Stimulated activated CD8-positive, alpha-beta memory T cell treated with anti-CD3 and anti-CD28 coated beads, Interleukin-4, amount 100 ng/mL, for 48 hours (primary cell): ENCODE results near the gene PRXL2B.

Experiments
- DNase-seq: peaks from one replicate; pipeline ENCODE4 v3.0.0-alpha.2; 2020

PRXL2B gene

DNA sequence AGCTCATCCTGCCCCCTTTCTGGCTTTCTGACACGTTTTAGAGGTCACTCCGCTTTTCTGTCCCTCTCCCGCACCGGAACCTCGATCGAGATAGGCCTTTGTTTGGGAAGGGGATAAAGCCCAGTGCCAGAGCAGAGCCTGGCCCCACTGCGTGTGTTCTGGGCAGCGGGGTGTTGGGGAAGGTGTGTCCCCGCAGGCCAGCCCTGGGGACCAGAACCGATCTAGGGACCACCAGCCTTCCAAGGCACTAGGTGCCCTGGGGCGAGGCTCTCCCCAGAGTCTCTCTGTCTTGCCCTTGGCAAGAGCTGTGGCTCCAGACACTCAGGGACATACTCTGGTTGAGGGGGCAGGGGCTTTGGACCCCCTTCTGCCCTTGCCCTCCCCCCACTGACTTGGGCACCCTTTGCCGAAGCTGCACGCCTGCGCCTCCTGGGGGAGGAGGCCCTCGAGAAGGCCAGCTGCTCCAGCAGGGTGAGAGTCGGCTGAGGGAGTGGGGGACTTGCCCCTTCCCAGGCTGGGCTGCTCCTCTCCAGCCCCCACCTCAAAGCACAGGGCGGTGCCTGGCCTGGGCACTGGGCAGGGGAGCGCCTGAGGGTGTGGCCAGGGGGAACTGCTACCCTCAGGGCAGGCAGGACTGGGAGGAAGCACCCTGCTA lies 16.4 kb downstream of the PRXL2B start:
- no peak for DNase-seq

DNA sequence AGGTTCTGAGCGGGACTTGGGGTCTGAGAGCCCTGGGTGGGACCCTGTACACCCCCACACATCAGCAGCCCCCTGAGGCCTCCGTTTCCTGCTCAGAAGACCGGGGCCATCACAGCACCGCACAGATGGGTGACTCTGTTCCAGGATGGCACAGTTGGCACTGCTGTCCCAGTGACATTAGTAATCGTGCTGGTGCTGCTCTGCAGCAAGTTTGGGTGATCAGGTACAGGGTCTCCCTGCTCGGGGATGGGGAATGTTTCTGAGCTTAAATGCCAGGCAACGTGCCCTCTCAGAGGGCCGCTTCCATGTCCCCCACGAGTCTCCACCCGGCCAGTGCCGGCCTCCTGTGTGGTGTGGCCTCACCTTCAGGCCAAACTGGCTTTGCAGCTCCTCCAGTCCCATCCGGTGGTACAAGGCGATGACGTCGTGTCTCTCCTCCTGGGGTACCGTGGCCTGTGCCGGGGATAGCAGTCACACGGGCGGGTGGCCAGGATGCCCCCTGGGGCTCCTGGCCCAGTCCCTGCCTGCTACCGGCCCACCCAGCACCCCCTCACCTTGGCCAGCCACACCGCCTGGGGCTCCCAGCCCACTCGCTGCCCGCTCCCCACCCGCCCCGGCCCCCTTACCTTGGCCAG lies 17.1 kb downstream of the PRXL2B start:
- no peak for DNase-seq

DNA sequence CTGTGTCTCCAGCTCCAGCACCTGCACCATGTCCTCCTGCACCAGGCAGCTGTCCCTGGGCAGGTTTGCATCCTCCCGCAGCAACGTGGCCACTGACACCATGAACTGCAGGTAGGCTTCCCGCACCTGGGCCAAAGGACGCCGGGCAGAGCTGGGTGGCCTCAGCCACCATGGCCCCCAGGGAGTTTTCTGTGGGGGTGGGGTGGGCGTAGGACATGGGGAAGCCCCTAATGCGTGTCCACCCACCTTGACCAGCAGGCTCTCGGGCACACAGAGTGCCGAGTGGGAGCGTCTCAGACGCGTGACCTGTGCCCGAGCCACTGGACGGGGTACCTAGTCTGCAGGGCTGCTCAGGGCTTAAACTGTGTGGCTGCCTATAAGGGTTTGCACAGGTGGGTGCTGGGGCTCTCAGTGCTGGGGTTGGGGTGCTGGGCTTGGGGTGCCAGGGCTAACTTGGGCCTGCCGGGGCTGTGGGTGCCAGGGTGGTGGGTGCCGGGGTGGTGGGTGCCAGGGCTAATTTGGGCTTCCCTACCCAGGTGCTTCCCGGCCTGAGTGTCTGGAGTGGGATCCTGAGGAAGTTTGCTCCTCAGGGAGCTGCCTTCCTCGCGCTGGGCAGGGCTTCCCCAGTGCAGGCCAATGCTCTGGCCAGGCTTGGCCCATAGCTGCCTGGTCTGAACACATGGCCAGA lies 17.7 kb downstream of the PRXL2B start:
- no peak for DNase-seq

DNA sequence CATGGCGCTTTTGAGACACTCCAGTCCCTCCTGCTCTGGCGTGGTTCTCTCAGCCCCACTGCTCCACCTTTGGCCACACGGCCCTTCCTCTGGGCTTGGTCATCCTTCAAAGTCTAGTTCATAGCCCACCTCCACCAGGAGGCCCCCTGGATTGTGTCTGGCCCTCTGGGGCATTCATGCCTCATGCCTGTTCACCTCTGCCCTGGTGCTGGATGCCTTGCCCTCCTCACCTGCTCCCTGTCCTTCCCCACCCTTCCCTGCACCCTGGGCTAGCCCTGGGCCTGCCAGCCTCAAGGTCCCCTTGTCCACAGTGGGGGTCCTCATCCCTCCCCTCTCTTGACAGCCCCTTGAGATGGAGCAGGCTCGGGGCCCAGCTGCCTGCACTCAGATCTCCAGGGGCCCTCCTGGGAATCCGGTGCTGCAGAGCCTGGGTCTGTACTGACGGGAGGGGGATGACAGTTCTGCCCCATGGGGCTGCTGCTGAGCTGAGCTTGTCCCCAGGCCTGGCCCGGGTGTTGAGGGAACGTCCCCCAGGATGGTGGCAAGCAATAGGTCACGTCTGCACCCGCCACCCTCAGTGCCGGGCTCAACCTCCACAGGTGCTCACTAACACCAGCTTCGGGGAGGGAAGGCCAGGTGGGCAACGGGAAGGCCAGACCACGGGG lies 18.4 kb downstream of the PRXL2B start:
- DNase-seq = no peak

DNA sequence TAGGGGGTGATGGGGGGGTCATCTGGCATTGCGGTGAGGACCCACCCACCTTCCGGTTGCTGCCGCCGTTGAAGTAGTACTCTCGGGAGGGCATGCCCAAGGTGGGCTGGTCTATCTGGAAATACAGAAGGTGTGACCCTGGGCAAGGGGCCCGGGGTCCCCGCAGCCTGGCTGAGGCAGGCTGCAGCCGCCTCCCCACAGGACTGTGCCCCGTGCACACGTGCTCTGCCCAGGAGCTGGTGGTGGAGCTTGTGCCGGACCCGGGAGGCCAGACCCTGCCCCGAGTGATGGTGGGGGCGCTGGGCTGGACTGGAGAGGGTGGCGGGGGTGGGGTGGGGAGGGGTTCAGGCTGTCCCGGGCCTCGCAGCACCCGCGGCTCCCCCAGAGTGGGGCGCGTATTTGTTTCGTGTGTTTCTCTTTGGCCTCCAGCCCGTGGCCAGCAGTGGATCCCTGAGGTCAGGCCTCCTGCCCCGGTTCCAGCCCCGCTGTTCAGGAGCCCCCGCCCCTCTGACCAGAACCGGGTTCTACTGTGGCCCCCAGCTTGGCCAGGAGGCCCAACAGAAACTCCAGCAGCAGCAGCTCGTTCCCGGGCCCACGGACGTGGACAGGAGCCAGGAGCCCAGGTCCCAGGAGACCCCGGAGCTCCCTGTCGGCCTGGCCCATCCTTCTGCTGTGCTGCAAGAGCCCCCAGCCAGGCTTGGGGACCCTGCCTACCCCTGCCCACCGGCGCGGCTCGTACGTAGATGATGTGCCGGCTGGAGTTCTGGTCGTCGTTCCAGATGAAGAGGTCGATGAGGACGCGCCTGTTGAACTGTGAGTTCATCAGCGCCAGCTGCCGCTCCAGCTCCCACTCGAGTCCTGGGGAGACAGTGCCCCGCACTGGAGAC lies 19.2 kb downstream of the PRXL2B start:
- DNase-seq = no peak

DNA sequence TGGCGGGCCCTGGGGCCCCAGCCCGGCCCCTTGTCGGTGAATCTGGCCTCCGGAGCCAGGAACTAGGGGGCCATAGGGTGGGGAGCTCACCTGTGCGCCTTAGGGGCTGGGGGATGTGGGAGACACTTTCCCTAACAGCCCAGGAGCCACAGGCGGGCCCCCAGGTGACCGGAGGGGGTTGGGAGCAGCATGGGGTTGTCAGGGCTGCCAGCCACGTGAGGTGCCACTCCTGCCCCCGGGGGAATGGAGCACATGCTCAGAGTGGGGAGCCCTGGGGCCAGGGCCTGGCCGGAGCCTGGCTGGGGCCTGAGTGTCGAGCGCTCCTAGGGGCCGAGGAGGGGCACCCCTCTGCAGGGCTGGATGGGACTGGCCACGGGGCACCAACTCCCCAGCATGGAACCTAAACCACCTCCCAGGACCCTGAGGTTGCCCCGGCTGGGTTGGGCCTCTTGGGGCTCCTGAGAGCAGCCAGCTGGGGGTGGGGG lies 19.9 kb downstream of the PRXL2B start:
- no peak for DNase-seq

DNA sequence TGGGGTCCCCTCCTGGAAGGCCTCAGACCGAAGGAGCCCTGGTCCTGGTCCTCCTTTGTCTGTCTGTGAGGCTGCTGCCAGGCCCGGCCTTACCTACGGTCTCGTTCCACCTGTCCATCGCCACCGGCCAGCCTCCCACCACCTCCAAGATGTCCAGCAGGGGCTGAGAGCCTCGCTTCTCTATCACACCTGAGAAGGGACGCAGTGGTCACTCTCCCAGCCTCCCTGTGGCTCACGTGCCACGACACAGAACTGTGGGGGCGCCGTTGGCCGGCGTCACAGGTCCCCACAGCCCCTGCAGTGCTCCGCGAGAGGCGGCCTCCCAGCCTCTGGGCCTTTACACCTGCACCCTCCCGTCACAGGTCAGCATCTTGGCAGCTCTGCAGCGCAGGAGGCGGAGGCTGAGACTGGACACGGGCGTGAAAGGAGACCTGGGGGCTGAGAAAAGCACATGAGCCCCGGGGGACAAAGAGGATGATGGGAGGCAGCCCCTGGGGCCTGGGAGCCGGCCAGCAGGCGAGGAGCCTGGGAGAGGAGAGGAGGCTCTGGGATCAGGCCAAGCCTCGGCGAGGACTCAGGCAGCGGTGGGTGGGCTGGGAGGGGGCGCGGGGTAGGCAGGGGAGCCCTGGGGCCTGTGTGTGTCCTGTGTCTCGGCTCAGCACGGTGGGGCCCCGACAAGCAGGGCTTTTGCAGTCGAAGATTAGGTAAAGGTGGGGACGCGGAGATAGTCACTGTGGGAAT lies 20.5 kb downstream of the PRXL2B start:
- DNase-seq = no peak

DNA sequence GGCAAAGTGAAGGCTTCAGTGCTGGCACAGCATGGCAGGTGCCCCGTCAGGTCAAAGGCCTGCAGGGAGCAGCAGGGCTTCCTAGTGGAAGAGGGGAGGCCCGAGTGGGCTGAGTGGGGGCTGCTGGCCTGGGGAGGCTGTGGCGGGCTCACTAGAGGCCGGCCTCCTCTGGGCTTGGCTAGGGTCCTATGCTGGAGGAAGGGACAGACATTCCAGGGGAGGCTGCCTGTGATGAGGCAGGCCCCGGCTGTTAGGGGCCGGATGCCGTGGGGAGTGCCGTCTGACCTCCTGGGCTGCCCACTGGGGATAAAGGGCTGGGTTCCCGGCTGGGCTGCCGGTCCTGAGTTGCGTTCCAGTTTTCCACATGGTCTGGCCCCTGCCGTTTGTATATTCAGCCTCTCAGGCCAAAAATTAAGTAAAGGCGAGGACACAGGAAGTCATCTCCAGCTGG lies 21.1 kb downstream of the PRXL2B start:
- no peak for DNase-seq

DNA sequence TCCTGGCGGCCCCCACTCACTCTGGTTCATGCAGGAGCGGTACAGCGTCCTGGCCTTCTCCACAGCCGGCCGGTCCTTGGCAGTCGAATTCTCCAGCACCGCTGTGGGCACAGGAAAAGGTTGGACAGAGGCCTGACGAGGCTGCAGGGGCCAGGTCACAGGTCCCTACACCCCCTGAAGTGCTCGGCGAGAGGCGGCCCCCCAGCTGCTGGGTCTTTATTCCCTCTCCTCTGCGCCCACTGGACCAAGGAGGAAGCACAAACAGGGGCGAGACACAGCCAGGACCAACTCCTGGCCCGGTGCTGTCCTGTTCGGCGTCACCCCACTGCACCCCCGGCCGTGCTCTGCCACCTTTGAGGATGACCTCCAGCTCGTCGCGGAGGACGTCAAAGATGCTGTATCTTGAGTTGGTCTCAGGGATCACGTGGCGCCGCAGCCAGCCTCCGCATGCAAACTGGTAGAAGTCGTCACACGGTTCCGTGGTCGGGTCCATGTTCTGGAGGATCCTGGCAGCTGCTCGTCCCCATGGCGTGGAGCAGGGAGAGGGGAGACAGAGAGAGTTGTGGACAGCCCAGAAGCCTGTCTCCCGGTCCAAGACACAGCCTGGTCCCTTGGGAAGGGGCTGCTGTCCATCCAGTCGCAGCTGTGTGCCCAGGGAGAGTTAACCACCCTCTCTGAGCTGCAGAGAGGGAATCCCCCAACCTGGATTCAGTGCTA lies 22.9 kb downstream of the PRXL2B start:
- DNase-seq = no peak

DNA sequence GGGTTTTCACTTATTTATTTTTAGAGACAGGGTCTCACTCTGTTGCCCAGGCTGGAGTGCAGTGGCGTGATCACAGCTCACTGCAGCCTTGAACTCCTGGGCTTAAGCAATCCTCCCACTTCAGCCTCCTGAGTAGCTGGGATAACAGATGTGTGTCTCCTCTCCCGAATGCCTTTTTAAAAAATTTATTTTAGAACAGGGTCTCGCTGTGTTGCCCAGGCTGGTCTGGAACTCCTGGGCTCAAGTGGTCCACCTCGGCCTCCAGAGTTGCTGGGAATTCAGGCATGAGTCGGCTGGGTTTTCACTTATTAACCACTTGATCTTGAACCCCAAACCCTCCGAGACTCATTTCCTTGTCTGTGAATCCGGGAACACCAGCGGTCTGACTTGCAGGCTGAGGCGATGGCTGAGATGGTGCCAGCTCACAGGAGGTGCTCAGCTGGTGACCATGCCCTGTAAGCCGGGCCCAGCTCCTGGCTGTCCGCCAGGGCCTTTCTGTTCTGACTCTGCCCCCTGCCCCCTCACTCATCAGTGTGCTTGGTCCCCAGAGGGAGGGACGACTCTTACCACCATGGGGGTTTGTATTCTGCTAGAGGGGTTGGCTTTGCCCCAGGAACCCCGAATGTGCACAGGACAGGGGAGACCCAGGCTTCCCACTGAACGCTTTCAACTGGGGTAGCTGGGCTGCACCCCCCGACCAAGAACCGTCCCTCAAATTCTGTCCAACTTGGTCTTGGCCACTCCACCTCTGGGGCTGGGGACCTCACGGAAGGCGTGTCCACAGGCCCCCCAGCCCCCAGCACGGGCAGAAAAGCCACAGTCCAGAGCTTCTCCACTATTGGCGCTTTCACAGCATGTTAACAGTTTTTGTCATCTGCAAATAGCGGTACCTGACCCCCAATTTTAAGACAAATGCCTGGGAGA lies 23.7 kb downstream of the PRXL2B start:
- no peak for DNase-seq

DNA sequence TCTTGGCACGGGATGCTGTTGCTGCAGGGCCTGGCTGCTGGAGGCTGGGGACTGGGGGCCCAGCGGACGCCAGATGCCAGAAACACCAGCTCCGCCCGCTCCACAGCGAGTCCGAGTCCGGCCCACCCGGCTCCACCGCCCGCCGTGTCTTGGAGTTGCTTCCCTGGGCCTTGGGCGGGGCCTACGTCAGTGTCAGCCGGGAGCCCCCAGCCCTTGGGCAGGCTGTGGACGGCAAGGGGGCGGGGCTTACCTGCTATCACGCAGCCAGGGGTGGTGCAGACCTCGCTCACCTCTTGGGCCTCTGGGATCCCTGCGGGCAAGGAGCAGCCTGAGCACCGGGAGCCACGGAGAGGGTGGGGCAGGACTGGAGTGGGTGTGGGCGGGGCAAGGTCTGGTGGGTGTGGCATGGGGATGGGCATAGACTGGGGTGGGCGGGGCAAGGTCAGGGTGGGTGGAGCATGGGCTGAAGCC lies 24.5 kb downstream of the PRXL2B start:
- DNase-seq = peak; percentile 67

DNA sequence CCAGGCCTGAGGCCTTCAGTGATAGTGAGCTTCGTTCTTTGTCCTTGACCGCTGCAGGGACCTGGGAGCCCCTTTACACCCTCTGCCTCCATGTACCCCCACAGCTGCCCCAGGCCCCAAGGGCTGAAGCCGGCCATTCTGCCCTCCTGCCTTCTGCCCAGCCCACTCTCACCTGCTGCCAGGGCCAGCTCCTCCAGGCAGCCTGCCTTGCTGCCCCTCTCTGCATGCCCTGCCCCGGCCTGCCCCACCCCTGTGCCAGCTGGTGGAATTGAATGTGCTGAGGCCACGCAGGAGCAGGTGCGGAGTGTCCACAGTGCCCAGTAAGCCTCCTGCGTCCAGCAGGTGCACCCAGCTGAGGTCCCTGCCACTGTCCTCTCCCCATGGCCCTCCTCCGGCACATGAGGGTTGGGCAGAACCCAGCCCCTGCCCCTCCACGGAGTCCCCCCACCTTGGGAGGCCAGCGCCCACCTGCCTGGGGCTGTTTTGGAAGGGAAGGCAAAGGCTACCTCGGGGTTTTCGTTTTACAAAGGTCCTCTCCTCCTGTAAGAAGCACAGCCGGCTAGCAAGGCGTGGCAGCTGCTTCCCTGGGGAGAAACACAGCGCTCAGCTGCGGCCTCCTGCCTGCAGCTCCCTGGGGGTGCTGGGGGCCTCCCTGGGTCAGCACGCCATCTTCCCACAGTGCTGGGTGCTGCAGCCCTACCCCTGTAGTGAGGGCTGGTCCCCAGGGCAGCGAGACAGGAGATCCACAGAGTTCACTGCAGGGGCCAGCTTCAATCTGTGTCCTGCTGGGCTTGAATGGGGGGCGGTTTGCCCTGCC lies 25.3 kb downstream of the PRXL2B start:
- no peak for DNase-seq

DNA sequence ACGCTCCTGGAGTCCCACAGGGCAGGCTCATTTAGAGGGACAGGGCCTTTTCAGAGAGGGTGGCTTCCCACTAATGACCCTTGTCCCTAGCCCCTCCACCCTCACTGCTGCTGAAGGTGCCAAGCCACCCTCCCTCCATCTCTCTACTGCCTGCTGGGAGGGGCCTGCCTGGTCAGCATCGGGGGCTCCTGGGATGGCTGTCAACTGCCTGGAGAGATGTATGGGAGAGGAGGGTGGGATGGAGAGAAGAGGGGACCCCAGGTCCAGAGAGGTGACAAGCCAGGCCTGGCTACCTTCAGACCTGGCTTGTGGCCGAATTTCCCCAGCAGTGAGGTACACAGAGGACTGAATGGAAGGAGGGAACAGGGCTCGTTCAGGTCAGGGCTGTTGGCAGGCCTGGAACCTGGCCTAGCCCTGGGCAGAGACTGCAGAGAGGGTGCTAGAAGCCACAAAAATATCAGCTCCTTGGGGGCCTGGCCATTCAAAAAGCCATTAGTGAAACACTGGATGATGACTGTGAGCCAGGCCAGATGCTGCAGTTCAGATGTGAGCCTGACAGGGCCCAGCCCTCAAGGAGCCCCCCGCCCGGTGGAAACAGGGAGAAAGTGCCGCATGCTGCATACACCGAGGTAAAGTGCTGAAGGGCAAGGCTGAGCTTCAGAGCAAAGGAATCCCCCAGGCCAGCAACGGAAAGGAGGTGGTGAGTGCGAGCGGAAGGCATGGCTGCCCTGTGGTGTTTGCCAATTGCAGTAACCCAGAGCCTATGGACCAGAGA lies 26.2 kb downstream of the PRXL2B start:
- no peak for DNase-seq

DNA sequence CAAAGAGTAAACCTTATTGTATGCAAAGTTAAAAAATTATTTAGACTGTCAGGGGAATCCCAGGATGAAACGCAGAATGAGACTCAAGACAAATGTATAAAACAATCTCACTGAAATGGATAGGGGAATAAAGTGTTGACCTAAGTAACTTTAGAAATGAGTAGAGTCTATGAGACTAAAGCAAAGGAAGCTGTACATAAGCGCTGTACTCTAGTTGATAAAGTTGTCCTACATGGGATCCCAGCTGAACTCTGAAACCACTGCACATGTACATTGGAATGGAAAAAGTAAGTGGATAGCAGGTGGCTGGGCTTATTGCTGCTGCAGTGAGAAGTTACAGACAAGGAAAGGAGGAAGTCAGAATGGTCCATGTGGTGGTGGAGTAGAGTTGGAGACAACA lies 27.6 kb downstream of the PRXL2B start:
- DNase-seq = no peak

DNA sequence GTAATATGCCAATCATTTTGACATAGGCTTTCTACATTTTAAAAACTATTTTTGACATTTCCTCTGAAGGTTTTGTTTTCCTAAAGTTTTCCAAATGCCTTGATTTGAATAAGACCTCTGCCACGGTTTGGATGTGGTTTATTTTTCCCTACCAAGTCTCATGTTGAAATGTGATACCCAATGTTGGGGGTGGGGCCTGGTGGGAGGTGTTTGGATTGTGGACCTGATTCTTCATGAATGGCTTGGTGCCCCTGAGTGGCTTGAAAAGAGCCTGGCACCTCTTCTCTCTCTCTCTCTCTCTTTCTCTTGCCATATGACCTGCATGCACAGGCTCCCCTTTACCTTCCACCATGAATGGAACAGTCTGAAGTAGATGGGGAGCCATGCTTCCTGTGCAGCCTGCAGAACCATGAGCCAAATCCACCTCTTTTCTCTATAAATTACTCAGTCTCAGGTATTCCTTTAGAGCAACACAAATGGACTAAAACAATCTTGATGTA lies 31.4 kb downstream of the PRXL2B start:
- DNase-seq = no peak

DNA sequence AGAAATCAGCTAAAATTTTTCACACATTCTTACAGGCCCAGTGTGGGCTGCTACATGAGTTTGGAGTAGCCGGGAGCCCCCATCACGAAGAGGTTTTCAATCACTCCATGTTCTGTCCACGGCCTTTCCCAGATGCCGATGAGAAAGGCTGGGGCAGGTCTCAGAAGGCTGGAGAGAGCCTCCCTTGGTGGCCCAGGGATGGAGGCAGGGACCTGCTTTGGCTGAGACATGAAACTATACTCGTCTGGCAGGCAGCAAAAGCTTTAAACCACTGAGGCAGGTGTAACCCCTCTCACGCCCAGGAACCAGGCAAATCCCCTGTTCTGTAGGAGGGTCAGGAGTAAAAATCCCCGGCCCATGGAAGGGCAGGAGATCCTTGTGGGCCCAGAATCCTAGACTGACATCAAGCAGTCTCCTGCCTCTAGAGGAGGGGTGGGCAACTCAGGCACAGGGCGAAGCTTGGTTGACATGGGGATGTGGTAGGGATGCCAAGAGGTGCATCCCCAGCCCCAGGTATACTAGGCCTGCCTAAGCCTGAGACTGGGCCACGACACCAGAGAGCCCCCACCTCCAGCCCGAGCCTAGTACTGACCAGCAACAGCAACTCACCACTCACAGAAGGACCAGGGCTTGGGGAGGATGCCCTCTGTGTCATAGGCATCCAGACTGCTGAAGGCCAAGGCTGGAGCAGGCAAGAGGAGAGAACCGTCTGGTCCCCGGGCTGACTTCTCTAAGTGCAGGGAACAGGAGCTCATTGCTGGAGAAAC lies 37.2 kb downstream of the PRXL2B start:
- DNase-seq = no peak

DNA sequence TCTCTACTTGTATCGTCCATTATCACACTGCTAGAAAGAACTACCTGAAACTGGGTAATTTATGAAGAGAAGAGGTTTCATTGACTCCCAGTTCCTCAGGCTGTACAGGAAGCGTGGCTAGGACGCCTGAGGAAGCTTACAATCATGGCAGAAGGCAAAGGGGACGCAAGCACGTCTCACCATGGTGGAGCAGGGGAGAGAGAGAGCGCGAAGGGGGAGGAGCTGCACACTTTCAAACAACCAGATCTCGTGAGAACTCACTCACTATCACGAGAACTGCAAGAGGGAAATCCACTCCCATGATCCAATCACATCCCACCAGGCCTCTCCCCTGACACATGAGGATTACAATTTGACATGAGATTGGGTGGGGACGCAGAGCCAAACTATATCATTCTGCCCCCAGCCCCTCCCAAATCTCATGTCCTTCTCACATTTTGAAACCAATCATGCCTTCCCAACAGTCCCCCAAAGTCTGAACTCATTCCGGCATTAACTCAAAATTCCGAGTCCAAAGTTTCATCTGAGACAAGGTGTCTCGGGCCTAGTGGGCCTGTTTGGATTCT lies 38.2 kb downstream of the PRXL2B start:
- DNase-seq = no peak
